ENCODE results near the gene LIMK2. TPM values are rescaled to one million over a fixed set of nuclear protein-coding genes. Genes with fewer than 3 reads are reported as not detected.

Gene LIMK2
- total RNA-seq, 2 donors from 2014 or later, result 59.5 to 61.4 TPM

- Mint-ChIP-seq H3K27ac (peak overlapping the region; percentile 93), H3K9me3 (no peaks in the 10 kb centered on the region), H3K4me3 (peak overlapping the region; percentile 59), H3K36me3 (ENCODE audit: low read depth) (peaks cover 96% of the 10 kb centered on the region), H3K27me3 (no peaks in the 10 kb centered on the region), H3K4me1 (peaks cover 42% of the 10 kb centered on the region)
- no peak for ATAC-seq (replicated peaks)
Measured at GRCh38 chr22:31279327-31279669, 67.2 kb downstream of the LIMK2 start.

DNA sequence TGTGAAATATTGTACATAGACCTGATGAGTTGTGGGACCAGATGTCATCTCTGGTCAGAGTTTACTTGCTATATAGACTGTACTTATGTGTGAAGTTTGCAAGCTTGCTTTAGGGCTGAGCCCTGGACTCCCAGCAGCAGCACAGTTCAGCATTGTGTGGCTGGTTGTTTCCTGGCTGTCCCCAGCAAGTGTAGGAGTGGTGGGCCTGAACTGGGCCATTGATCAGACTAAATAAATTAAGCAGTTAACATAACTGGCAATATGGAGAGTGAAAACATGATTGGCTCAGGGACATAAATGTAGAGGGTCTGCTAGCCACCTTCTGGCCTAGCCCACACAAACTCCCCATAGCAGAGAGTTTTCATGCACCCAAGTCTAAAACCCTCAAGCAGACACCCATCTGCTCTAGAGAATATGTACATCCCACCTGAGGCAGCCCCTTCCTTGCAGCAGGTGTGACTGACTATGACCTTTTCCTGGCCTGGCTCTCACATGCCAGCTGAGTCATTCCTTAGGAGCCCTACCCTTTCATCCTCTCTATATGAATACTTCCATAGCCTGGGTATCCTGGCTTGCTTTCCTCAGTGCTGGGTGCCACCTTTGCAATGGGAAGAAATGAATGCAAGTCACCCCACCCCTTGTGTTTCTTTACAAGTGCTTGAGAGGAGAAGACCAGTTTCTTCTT lies 67.9 kb downstream of the LIMK2 start:
- Mint-ChIP-seq H3K4me3 (peak overlapping the region; percentile 59), H3K4me1 (peaks cover 44% of the 10 kb centered on the region), H3K9me3 (no peaks in the 10 kb centered on the region), H3K36me3 (ENCODE audit: low read depth) (peaks cover 93% of the 10 kb centered on the region), H3K27ac (peak overlapping the region; percentile 93), H3K27me3 (no peaks in the 10 kb centered on the region)
- peak; percentile 30 for ATAC-seq (replicated peaks)

- H3K9me3 Mint-ChIP-seq, result no peaks in the 10 kb centered on the region
- H3K4me1 Mint-ChIP-seq, result peaks cover 59% of the 10 kb centered on the region
- ATAC-seq (replicated peaks), result no peak
- H3K27me3 Mint-ChIP-seq, result no peaks in the 10 kb centered on the region
- H3K27ac Mint-ChIP-seq, result peak overlapping the region; percentile 89
- H3K36me3 Mint-ChIP-seq (ENCODE audit: low read depth), result peaks cover 95% of the 10 kb centered on the region
- H3K4me3 Mint-ChIP-seq, result no peak overlapping the region
Measured at GRCh38 chr22:31281733-31282132, 69.6 kb downstream of the LIMK2 start.

- H3K9me3 Mint-ChIP-seq, result no peaks in the 10 kb centered on the region
- no peak overlapping the region for H3K4me3 Mint-ChIP-seq
- H3K27me3 Mint-ChIP-seq, result no peaks in the 10 kb centered on the region
- H3K27ac Mint-ChIP-seq, result peak overlapping the region; percentile 89
- H3K4me1 Mint-ChIP-seq, result peaks cover 60% of the 10 kb centered on the region
- H3K36me3 Mint-ChIP-seq (ENCODE audit: low read depth), result peaks cover 94% of the 10 kb centered on the region
- no peak for ATAC-seq (replicated peaks)
Measured at GRCh38 chr22:31282748-31283468, 70.8 kb downstream of the LIMK2 start.

GRCh38 chr22:31284281-31285155 lies 72.4 kb downstream of the LIMK2 start:
- Mint-ChIP-seq H3K9me3 (no peaks in the 10 kb centered on the region), H3K36me3 (ENCODE audit: low read depth) (peaks cover 93% of the 10 kb centered on the region), H3K4me1 (peaks cover 45% of the 10 kb centered on the region), H3K4me3 (peak overlapping the region; percentile 96), H3K27me3 (no peaks in the 10 kb centered on the region), H3K27ac (peak overlapping the region; percentile 89)
- no peak for ATAC-seq (replicated peaks)

- Mint-ChIP-seq H3K27ac (peak overlapping the region; percentile 89), H3K27me3 (no peaks in the 10 kb centered on the region), H3K9me3 (no peaks in the 10 kb centered on the region), H3K4me1 (peaks cover 40% of the 10 kb centered on the region), H3K4me3 (peak overlapping the region; percentile 96), H3K36me3 (ENCODE audit: low read depth) (peaks cover 88% of the 10 kb centered on the region)
- peak; percentile 66 for ATAC-seq (replicated peaks)
Measured at GRCh38 chr22:31286360-31287255, 74.5 kb downstream of the LIMK2 start.

DNA sequence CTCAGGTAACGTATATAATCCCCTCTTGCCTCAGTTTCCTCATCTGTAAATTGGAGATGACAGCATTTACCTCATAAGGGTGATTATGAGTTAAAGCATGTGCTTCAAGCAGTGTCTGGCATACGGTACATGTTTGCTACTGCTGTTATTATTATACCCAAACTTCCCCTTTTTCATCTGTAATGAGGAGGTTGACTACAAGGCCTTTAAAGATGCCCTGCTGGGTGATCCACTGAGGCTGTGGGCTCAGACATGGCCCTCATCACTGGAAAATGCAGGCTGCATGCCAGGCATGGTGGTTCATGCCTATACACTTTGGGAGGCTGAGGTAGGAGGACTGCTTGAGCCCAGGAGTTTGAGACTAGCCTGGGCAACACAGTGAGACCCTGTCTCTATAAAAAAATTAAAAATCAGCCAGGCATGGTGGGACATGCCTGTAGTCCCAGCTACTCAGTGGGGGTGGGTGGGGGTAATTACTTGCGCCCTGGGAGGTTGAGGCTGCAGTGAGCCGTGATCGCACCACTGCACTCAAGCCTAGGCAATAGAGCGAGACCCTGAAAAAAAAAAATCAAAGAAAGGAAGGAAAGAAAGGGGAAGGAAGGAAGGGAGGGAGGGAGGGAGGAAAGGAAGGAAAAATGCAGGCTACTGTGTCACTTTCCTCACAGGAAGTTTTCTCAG lies 75.9 kb downstream of the LIMK2 start:
- Mint-ChIP-seq H3K27me3 (no peaks in the 10 kb centered on the region), H3K4me3 (peak overlapping the region; percentile 96), H3K27ac (peak overlapping the region; percentile 89), H3K36me3 (ENCODE audit: low read depth) (peaks cover 80% of the 10 kb centered on the region), H3K4me1 (peaks cover 34% of the 10 kb centered on the region), H3K9me3 (no peaks in the 10 kb centered on the region)
- ATAC-seq (replicated peaks), result no peak

- Mint-ChIP-seq H3K4me3 (peak overlapping the region; percentile 96), H3K4me1 (peaks cover 40% of the 10 kb centered on the region), H3K27ac (peak overlapping the region; percentile 98), H3K9me3 (no peaks in the 10 kb centered on the region), H3K36me3 (ENCODE audit: low read depth) (peaks cover 77% of the 10 kb centered on the region), H3K27me3 (no peaks in the 10 kb centered on the region)
- ATAC-seq (replicated peaks), result no peak
Measured at GRCh38 chr22:31288496-31289240, 76.6 kb downstream of the LIMK2 start.

GRCh38 chr22:31289344-31289743 lies 77.2 kb downstream of the LIMK2 start:
- Mint-ChIP-seq H3K4me3 (peak overlapping the region; percentile 96), H3K27me3 (no peaks in the 10 kb centered on the region), H3K9me3 (no peaks in the 10 kb centered on the region), H3K36me3 (ENCODE audit: low read depth) (peaks cover 71% of the 10 kb centered on the region), H3K27ac (peak overlapping the region; percentile 98), H3K4me1 (peaks cover 38% of the 10 kb centered on the region)
- ATAC-seq (replicated peaks), result no peak

DNA sequence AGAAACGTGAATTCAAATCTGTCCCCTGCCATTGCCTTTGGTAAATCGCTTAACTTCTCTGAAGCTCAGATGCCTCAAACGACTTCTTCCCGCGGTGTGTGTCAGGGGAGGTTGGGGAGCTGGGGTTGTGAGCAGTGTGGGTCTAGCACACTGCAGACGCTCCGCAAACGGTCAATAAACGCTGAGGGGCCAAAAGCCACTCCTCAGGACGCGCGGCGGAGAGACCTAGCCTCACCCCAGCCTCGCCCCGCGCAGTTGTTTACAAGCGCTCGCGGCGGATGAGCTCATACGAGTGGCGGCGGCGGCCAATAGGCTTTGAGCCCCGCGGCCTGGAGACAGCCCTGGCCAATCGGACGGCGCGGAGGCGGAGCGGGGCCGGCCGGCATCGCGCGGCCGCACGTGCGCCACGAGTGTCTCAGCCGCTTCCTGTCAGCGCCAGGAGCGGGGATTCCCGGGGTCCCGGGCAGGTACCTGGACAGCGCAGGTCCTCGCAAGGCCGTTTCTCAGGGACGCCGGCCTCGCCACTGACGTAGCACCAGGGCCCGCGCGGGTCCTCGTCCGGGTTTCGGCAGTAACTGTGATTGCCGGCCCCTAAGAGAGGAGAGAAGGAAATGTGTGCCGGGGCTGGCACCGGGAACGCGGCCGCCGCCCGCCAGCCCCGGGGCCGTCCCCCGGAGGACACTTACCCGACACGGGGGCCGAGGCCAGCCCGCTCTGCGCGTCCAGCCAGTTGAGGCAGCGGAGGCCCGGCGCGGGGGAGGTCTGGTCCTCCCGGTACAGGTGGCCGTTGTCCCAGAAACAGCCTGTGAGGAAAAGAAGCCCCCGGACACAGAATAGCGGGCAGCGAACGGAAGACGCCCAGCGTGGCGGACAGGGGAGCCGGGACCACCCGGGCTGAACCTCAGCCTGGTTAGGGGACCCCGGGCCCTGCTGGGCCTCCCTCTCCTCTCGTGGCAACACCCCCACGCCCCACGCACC lies 78.7 kb downstream of the LIMK2 start:
- peak; percentile 82 for ATAC-seq (replicated peaks)
- H3K9me3 Mint-ChIP-seq, result no peaks in the 10 kb centered on the region
- H3K4me1 Mint-ChIP-seq, result peaks cover 37% of the 10 kb centered on the region
- H3K36me3 Mint-ChIP-seq (ENCODE audit: low read depth), result peaks cover 60% of the 10 kb centered on the region
- no peaks in the 10 kb centered on the region for H3K27me3 Mint-ChIP-seq
- peak overlapping the region; percentile 98 for H3K27ac Mint-ChIP-seq
- peak overlapping the region; percentile 96 for H3K4me3 Mint-ChIP-seq

DNA sequence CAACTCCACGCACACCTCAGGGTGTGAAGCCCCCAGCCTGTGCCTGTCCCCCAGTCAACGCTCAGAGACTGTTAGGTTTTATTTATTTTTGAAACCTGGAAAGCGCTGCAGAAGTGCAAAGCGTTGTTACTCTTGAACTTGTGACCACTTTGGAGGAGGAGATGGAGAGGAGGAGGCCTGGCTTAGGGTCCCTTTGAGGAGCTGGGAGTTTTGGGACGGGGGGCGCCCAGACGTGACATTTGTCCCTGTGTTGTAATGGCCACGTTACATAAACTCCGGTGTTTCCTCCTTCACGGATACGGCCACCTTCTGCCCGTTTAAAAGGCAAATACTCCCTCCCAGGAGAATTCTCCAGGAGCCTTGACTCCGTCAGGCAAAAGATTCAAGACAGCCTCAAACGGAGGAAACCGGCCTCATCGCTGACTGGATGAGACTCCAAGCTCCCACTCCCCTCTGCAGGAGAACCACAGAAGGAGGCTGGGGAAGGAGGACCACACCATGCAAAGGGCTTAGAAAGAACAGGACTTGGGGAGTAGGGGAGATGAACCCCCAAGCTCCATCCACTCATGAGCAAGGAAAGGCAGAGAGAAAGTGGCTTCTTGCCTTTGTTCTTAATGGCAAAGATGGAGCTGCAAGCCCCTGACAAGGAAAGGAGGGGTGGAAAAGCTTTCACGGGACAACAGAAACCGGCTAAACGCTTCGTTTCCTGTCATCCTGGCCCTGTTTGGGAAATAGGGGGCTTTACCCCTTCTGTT lies 79.6 kb downstream of the LIMK2 start:
- peaks cover 52% of the 10 kb centered on the region for H3K36me3 Mint-ChIP-seq (ENCODE audit: low read depth)
- no peak for ATAC-seq (replicated peaks)
- H3K9me3 Mint-ChIP-seq, result no peaks in the 10 kb centered on the region
- peak overlapping the region; percentile 87 for H3K27ac Mint-ChIP-seq
- peak overlapping the region; percentile 96 for H3K4me3 Mint-ChIP-seq
- H3K4me1 Mint-ChIP-seq, result peaks cover 38% of the 10 kb centered on the region
- no peaks in the 10 kb centered on the region for H3K27me3 Mint-ChIP-seq
